Activated CD4-positive, alpha-beta T cell treated with anti-CD3 and anti-CD28 coated beads, Interleukin-2, amount 50 U/mL, for 48 hours (primary cell): ENCODE data around the gene DYNC1LI2.
"Not testable (repeated sequence)": the region's sequence is repeated elsewhere in the genome, so short reads cannot be mapped to it uniquely, and the experiment has no call there.

Experiments used
- DNase-seq, 2 experiments: peaks; one replicate each; pipeline ENCODE4 v3.0.0-alpha.2; 2020

DYNC1LI2 gene

GRCh38 chr16:66695935-66696668, 55.3 kb downstream of the DYNC1LI2 start:
- peak; percentile 19 to 29 for DNase-seq

DNA sequence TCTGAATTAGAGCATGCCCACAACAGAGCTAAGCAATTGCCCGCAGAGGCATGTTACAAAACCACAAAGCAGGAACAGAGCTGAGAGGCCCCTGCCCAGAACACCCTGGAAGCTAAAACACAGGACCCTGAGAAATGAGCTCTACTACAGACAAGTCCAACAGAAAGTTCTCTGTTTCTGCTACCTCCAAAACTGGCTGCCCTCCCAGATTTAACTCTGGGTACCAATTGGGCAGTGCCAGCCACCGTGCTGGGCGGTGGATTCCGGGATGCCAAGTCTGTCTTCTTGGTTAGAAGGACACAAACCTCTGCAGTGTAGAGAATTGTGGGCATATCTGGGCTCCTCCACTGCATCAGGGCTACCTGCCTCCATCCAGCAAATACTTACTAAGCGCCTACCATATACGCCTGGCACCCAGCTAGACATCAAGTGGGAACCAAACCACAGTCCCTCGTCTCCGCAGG, 55.9 kb downstream of the DYNC1LI2 start:
- peak in 1 of 2 experiments; percentile 7 for DNase-seq

GRCh38 chr16:66693149-66693548, 58.3 kb downstream of the DYNC1LI2 start:
- no peak for DNase-seq

- DNase-seq = no peak
Observed at GRCh38 chr16:66692341-66692740, 59.1 kb downstream of the DYNC1LI2 start.

GRCh38 chr16:66691234-66691633, 60.2 kb downstream of the DYNC1LI2 start:
- DNase-seq = no peak

GRCh38 chr16:66690106-66690847, 61.1 kb downstream of the DYNC1LI2 start:
- no peak for DNase-seq

DNA sequence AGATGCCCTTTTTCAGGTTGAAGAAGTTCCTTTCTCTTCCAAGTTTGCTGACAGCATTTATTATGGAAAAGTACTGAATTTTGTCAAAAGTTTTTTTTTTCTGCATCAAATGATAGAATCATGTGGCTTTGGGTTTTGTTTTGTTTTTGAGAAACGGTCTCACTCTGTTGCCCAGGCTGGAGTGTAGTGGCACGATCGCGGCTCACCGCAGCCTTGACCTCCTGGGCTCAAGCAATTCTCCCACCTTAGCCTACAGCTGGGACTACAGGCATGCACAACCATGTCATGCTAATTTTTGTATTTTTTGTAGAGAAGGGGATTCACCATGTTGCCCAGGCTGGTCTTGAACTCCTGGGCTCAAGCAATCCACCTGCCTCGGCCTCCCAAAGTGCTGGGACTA, 62.1 kb downstream of the DYNC1LI2 start:
- no peak for DNase-seq

DNA sequence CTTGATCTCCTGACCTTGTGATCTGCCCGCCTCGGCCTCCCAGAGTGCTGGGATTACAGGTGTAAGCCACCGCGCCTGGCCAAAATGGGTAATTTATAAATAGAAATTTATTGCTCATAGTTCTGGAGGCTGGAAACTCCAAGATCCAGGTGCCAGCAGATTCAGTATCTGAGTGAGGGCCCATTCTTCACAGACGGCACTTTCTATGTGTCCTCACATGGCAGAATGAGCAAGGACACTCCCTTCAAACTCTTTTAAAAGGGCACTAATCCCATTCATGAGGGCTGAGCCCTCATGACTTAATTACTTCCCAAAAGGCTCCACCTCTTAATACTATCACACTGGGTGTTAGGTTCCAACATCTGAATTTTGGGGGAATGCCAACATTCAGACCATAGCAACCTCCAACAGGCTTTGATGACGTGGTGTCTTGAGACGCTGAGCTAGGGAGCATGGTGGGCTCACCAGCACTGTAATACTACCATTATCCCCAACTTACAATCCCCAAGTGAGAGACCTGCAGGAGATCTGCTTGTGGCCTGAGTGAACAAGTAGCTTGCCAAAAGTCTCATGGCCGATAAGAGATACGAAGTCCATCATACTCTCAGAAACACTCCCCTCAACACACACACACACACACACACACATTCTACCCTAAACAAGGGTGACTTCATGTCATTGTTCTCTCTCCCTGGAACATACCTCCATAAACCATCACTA, 63.3 kb downstream of the DYNC1LI2 start:
- no peak for DNase-seq

GRCh38 chr16:66685501-66686115, 65.8 kb downstream of the DYNC1LI2 start:
- DNase-seq = not testable (repeated sequence)

GRCh38 chr16:66682271-66682670, 69.1 kb downstream of the DYNC1LI2 start:
- no peak for DNase-seq

DNA sequence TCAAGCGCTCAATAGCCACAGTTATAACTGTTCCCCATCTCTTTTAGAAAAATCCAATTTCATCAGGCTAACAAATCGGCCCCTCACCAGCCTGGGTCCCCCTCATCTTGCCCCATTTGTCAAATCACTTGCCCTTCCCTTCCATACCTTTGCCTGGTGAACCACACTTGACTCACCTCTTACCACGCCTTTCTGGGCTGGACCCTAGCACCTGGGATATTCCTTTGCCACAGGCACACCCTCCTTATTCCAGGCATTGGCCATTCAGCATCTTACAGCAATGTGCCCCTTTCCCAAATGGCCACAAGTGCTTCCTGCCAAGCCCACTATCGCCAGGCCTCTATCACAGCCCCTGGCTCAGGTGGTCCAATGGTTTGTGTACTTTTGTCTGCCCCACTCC, 69.7 kb downstream of the DYNC1LI2 start:
- no peak for DNase-seq

DNA sequence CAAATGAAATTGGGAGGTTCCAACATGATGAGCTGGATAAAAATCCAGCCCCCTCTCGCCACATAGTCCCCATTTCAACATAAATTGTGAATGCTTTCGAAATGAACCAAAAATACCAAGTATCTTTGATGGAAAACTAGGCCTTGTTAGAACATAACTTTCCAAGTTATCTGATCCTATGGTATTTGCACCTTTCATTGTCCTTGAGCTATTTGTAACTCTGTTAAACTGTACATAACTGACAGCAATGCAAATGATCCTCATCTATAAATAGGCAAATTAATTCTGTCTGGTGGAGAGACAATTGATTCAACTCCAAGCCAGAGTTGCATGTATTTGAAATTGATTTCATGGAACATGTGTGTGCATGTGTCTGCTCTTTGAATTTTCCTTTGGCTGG, 73.1 kb downstream of the DYNC1LI2 start:
- DNase-seq = no peak

- no peak for DNase-seq
Observed at GRCh38 chr16:66677836-66678235, 73.6 kb downstream of the DYNC1LI2 start.

- no peak for DNase-seq
Observed at GRCh38 chr16:66677179-66677578, 74.2 kb downstream of the DYNC1LI2 start.

- DNase-seq = no peak
Observed at GRCh38 chr16:66676599-66676998, 74.8 kb downstream of the DYNC1LI2 start.

DNA sequence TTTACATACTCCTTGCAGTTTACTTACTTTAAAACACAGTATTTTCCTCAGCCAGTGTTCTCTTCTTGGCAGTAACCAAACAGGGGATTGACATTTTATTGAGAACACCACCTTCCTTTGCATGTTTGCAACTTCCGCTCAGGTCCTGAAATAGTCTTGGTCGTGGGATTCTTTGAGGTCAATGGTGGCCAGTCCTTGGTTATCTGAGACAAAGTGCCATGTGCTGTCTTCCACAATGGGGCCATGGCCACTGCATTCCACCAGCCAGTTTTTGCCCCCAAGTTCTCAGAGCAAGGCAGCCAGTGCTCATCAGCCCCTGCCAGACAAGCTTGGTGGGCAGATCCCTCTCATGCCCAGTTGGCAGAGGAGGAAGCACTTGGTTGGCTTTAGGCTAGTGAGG, 77.7 kb downstream of the DYNC1LI2 start:
- DNase-seq = no peak
